GM21737 (cell line): Measurements from ENCODE around the gene SLC6A19.
"Not testable (repeated sequence)": the region's sequence is repeated elsewhere in the genome, so short reads cannot be mapped to it uniquely, and the experiment has no call there.

ENCODE experiments used
- ATAC-seq: cut with Tn5 transposase; IDR thresholded peaks from one replicate; pipeline ENCODE4 v1.9.1; 2021; ENCODE audit warnings: mild to moderate bottlenecking, moderate library complexity; ENCODE audit not compliant: unreplicated experiment

The SLC6A19 gene

DNA sequence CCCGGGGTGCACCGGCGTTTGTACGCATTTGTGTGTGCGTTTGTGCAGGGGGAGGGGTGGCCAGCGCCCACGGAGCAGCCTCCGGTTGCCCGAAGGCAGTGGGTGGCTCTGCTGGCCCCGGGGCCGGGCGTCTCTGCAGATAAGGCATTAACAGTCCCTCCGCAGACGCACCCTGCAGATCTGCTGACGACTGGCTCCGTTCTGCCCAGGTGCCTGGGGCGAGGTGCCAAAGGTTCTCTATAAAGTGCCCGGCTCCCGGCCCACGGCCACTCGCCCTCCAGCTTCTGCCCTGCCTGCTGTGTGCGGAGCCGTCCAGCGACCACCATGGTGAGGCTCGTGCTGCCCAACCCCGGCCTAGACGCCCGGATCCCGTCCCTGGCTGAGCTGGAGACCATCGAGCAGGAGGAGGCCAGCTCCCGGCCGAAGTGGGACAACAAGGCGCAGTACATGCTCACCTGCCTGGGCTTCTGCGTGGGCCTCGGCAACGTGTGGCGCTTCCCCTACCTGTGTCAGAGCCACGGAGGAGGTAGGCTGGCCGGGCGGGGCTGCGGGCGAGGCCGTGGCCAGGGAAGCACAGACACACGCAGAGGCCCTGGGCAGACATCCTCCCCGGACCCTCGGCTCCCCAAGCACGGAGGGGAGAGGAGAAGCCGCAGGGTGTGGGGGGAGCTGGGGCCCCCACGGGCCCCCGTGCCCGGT is at the start of gene SLC6A19:
Gene SLC6A19, plus strand, starts transcription at position 269 of the 699 bp plus-strand sequence. Its CDS starts 56 bp downstream, at position 325.
- ATAC-seq, result no peak

DNA sequence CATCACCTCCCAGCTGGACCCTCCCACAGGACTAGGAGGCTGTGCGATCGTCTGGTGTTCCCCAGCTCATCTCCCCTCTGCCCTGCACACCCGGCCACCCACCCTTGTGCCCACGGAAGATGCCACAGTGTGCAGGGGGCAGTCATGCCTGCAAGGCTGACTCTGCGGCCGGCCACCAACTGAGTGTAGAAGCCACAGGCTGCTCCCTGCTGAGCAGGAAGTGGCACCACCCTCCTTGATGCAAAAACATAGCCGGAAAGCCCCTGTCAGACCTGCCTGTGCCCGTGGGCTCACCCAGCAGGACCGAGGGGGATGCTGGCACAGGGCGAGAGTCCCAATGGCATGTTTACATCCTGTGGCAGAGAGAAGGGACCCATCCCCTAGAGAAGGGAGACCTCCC is 49.2 kb upstream of the SLC6A19 start:
- no peak for ATAC-seq

DNA sequence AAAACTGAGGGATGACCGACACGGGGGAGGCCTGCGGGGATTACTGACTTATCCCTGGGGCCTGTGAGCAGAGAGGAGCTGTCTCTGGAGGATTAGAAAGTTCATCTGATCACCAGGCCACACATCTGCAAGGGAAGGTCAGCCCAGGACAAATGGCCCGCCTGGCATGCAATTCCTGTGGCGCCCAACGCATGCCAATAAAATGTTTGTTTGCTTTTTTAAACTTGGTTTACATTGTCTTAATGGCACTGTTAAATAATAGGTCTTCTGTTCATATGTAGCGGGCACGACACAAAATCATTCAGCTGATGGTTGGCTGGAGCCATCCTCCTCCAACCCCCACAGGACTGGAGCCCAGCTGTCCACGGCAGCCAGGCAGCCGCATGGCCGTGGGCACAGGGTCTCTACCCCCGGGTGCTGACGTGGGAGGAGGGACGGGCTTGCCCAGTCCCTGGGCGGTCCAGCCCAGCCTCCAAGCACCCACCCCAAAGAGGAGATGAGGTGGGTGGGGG is 48.6 kb upstream of the SLC6A19 start:
- no peak for ATAC-seq

DNA sequence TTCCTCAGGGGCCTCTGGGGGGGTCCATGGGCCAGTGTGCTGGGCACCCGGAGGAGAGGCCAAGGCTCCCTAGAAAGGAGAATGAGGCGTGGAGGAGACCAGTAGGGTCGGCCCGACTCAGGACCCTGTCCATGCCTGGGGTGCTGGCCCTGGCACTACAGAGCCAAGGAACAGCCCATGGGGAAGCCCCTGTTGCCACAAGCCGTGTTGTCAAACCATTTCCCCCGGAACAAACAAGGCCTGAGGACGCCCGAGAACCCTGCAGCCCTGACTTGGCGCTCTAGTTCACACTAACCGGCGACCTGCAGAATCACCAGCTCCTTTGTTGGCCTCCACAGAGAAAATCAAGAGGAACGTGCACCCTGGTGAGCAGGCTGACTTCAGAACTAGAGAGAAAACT is 48.0 kb upstream of the SLC6A19 start:
- no peak for ATAC-seq

DNA sequence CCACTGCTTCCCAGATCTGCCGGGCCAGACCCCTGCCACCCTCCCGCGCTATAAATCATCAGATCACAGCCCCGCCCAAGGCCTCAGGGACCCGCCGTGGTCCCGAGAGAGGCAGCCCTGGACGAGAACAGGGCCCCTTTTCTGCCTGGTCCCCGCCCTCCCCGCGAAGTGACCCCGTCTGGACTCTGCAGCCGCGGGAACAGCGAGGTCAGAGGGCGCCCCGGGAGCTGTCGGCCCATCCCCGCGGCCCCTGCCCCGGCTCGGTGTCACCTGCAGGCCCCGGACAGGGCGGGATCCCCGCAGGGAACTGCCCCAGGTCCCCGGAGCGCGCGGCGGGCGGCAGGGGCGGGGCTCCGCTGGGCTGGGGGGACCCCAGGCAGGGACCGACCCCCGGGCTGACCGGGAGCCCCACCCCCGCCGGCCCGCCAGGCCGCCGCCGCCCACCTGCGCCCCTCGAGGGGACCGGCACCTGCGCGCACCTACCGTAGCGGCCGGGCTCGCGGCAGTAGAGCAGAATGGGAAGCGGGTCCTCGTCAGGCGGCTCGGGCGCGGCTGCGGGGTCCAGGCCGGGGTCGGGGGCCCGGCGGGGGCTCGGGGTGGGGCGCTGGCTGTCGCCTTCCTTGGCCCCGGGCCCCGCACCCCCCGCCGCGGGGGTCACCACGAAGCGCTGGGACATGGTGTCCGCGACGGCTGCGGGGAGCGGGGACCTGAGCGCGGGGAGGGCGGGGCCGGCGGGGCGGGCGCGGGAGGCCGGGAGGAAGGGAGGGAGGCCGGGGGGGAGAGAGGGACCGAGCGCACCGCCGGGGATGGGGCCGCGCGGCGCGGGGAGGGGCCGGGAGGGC is 46.0 kb upstream of the SLC6A19 start:
- ATAC-seq, result no peak

DNA sequence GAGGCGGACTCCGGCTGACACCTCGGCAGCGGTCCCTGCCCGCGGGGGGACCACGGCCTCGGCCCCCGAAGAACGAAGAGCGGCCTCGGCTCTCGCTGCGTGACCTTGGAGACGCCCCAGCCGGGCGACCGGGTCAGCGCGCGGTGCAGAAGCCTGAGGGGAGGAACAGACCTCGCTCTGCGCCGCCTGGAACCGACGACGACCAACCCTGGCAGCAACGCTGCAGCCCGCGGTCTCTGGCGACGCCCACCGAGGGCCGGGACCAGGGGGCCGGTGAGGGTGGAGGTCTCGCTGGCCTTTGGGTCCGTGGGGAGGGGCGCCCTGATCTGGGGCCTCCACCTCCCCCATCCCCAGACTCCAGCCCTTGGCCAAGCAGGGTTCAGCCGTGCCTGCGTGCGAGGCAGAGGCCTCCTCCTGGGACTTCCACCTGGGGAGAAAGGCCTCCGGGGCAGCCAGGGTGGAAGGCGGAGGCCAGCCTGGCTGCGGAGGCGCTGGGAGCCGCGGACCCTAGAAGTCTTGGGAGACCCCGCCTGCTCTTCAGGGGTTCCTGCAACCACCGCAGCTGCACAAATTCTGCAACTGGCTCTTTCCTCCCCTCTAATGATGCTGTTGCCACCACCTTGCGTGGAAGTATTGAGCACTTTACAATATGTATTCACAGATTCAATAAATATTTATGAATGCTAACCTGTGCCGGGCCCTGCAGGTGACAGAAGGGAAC is 45.2 kb upstream of the SLC6A19 start:
- ATAC-seq, result no peak

DNA sequence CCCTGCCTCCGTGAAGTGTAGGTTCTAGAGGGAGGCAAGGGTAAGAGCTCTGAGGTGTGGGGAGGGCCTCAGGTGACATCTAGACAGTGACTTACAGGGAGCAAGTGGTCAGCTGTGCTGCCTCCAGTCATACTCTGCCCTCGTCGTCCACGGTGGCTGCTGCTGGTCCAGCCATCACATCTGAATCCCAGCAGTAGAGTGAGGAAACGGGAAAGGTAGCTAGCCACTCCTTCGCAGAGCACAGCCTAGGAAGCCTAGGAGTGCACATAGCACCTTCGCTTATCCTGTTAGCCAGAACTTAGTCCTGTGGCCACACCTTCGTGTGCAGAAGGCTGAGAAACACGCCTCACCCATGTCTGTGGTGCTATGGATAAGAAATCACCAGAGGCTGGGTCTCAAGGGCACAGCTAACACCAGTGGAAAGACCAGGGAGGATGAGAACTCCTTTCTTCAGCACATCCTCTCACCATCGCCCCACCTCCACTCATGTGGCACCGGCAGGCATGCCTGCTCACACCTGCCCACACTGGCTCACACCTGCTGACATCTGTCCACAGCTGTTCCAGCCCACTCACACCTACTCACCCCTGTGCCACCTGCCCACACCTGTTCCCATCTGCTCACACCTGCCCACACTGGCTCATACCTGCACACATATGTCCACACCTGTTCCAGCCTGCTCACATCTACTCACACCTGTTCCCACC is 44.5 kb upstream of the SLC6A19 start:
- ATAC-seq, result no peak

DNA sequence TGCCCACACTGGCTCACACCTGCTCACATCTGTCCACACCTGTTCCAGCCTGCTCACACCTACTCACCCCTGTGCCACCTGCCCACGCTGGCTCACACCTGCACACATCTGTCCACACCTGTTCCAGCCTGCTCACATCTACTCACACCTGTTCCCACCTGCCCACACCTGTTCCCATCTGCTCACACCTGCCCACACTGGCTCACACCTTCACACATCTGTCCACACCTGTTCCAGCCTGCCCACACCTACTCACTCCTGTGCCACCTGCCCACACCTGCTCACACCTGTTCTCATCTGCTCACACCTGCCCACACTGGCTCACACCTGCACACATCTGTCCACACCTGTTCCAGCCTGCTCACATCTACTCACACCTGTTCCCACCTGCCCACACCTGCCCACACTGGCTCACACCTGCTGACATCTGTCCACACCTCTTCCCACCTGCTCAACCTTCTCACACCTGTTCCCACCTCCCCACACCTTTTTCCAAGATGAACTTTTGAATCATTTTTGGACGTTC is 43.9 kb upstream of the SLC6A19 start:
- not testable (repeated sequence) for ATAC-seq

DNA sequence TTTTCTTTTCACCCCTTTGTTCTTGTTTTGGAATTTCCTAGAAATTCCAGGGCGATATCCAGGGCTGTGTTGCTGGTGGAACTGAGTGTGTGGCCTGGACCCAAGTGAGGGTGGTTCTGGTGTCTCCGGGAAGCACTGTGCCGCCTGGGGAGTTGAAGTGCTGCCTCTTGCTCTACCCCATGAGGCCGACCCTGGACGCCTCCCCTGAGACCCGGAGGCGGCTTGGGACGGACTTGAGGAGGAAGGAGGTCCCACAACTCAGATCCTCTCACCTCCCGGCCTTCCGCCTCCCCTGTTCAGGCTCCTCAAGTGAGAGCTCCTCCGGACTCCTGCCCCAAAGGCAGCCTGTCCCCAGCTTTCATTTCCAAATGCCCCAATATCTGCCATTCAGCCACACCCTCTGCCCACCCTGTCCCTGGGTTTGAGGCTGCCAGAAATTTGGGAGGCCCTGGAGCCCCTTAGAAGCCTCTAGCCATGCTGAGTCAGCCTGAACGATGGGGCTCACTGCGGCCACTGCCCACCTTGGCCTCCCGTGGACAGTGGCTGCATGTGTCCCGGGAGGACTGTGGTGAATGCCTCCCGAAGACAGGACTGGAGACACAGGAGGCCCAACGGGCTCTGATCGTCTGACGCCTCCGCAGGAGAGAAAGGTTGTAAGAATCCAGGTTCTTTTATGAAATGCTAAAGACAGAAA is 42.6 kb upstream of the SLC6A19 start:
- no peak for ATAC-seq

DNA sequence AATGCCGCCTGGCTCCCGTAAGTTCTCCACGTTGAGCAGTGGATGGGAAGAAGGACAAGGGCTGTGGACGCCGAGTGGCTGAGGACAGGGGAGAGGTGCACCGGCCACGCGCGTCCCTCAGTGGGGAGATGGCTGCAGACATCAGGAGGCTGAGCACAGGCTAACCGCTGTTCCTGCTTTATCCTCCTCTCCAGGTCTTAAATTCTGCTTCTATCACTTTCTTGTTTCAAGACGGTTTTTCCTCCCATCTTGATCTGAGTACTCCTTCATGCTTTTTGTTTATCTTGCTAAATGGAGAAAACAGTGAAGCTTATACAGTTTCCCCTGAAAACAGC is 42.1 kb upstream of the SLC6A19 start:
- no peak for ATAC-seq

DNA sequence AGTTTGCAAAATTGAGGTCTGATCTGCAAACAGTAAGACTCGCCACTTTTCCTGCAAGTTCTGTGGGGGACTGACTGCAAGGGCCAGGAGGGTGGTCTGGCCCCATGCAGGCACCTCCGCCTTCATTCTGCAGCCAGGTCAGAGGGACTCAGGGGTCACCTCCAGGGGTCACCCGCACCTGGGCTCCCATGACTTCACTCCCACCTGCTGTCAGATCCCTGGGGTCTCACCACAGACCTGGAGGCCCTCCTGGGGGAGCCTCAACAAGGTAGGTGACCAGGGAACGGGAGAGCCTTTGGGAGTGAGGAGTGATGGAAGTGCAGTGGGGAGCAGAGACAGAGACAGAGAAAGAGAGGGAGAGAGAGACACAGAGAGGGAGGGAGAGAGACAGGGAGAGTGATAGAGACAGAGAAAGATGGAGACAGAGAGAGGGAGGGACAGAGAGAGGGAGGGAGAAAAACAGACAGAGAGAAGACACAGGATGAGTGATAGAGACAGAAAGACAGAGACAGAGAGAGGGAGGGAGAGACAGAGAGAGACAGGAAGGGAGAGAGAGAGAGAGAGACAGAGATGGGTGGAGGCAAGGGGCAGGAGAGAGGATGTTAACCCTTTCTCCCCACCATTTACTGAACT is 41.5 kb upstream of the SLC6A19 start:
- no peak for ATAC-seq

DNA sequence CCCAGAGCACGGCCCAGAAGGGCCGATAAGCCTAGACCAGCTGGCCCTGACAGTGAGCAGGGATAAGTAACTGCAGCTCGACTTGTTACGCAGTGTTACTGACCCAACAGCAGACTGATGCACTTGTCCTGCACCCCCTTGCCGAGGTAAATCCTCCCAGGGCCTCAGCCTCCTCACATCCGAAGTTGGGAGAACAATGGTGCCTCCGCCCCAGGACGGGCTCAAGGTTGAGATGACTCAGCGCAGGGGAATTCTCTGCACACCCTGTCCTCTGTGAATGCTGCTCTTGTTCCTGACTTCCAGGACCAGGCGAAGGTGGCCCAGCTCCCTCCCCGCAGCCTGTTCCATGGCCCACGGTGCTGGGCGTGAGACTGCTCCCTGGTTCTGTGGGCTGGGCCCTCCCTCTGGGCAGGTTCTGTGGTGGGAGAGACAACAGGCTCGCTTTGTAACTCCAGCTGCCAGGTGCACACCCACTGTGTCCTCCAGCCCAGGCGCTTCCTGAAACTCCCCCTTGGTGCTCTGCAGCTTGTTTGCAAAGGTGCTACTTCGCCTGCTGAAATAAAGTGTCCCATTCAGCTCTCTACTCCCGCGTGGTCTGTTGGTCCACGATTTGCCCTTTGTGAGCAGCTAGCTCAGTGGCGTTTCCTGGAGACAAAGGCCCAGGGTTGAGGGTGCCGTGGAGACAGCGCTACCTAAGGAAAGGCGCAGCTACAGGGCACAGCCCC is 40.1 kb upstream of the SLC6A19 start:
- ATAC-seq, result no peak

DNA sequence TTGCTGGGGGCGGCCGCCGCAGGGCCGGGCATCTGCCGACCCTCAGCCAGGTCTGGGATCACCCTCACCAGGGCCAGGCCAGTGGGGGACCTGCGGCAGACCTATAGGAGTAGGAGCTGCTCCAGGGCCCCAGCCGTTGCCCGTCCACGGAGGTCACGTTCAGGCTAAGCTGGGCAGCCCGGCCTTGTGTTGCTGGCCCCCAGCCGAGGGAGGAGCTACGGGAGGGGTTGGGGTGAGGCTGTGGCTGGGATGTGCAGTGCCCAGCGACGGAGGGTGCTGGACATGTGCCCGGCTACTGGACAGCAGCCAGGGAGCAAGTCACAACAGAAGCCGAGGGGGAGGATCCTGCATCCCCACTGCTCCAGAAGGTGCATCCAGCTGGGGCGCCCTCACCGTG is 39.6 kb upstream of the SLC6A19 start:
- no peak for ATAC-seq

DNA sequence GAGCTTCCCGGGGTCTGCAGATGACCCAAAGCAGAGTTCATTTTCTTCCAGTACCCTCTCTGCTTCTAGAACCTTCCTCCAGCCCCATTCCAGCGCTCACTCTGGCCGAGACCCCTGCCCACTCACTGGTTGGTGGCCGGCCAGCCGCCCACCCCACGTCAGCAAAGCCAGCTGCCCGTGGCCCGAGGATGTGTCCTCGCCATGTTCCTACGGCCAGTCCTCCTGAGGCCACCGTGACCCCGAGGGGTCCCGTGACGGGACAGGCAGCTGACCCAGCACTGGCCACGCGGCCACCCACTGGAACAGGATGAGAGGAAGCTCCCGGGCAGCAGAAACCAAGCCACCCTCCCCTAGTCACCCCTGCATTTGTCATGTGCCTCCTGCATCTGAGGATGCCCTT is 39.1 kb upstream of the SLC6A19 start:
- no peak for ATAC-seq

DNA sequence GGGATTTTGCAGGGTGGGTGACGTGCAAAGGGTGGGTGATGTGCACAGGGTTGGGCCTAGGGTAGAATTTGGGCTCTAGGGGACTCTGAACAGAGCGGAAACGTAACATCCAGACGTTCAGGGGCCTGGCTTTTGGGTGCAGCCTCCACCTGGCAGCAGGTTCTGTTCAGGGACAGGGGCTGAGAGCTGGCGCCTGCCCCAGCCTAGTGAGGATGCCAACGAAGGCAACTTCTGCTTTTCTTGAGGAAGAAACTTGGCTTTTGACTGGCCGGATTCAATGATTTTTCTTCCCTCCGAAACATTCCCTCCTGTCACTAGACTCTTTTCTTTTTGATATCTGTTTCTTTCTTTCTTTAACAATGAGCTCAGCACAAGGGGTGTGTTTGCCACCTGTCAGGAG is 38.6 kb upstream of the SLC6A19 start:
- ATAC-seq, result no peak

DNA sequence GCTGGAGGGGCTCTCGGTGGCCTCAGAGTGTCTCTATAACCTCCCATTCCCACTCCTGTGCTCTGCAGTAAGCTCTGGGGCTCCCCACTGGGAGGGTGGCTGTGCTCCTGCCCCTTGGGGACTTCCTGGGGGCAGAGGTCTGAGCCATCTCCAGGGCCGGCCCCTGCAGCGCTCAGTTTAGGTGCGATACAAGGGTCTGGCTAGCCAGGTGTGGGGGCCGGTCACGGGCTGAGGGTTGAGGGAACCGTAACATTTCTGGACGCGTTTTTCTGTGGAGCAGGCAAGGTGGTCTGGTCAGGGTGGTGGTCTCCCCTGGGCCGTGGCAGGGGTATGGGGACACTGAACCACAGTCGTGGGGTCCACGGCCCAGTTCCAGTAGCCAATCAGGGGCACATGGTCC is 38.0 kb upstream of the SLC6A19 start:
- no peak for ATAC-seq

DNA sequence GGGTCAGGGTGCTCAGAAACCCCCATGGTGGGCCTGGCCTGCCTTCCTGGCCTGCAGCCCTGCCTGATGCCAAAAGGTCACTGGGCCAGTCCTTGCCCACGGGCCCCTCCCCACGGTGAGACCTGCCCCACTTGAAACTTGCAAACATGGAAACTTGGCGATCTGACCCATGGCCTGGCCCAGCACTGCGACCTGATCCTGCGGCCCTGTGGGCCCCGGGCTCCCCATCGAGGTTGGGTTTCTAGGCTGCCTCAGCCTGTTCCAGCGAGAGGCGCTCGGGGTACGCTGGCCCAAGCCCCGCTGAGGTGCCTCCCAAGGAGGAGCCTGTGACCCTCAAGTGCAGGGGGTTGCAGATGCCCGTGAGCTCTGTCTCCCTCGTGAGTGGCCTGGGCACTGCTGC is 37.5 kb upstream of the SLC6A19 start:
- ATAC-seq, result no peak

DNA sequence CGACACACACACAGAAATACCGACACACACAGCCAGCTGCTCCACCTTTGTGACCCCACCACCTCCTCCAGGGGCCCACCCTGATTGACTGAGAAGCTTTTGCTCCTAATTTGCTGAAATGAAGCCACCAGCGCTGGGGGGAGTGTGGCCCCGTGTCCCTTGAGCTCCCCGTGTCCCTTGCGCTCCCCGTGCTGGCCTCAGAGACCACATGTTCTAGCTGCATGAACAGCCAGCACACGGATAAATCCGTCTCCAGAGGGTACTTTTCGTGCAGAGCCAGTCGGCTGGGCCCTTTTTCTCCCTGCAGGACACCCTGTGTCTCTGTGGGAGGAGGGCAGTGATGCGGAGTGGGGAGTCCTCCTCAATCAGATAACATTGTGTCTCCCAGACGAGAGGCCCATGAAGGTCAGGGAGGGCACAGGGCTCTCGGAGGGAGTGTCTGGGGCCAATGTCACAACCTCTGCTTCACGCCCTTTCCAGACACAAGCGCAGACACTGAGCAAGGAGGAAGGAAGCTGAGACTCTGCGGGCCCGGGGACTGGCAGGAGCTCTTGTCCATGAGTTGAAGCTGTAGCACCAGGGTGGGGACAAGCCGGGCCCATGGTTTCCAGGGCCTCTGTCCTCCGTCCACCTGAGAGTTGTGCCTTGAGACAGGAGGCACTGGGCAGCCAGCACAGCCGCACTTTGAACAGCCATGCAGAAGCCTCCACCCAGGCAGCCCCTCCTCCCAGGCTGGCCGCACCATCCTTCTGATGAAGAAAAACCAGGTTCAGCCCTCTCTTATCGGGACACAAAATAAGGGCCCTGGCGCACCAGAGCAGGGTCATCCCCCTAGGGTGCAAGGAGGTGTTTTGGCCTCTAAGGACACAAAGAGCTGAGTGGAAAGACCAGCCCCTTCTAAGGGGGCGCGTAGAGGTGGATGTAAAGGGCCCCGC is 36.4 kb upstream of the SLC6A19 start:
- ATAC-seq, result no peak
